Measurements from ENCODE around the gene FBLN1.
"Not testable (repeated sequence)": the region's sequence is repeated elsewhere in the genome, so short reads cannot be mapped to it uniquely, and the experiment has no call there.

The FBLN1 gene

GRCh38 chr22:45502215-45503049, at the start of gene FBLN1:
TSS of gene FBLN1 (plus strand) at chr22:45502883. CDS start at chr22:45502986, 103 bp downstream.
- peak; percentile 30 for DNase-seq (ENCODE audit: low read depth)

GRCh38 chr22:45453764-45454163, 48.9 kb upstream of the FBLN1 start:
- no peak for DNase-seq (ENCODE audit: low read depth)

- peak; percentile 34 for DNase-seq (ENCODE audit: low read depth)
Observed at GRCh38 chr22:45454275-45454674, 48.4 kb upstream of the FBLN1 start.

- DNase-seq (ENCODE audit: low read depth), result no peak
Observed at GRCh38 chr22:45455212-45455611, 47.5 kb upstream of the FBLN1 start.

GRCh38 chr22:45455621-45456020, 47.1 kb upstream of the FBLN1 start:
- no peak for DNase-seq (ENCODE audit: low read depth)

GRCh38 chr22:45456811-45457210, 45.9 kb upstream of the FBLN1 start:
- no peak for DNase-seq (ENCODE audit: low read depth)

GRCh38 chr22:45458532-45458931, 44.2 kb upstream of the FBLN1 start:
- no peak for DNase-seq (ENCODE audit: low read depth)

GRCh38 chr22:45459235-45459634, 43.4 kb upstream of the FBLN1 start:
- DNase-seq (ENCODE audit: low read depth), result no peak

GRCh38 chr22:45460288-45461109, 42.2 kb upstream of the FBLN1 start:
- DNase-seq (ENCODE audit: low read depth), result peak; percentile 90

GRCh38 chr22:45462034-45462655, 40.5 kb upstream of the FBLN1 start:
- no peak for DNase-seq (ENCODE audit: low read depth)

GRCh38 chr22:45463691-45464090, 39.0 kb upstream of the FBLN1 start:
- DNase-seq (ENCODE audit: low read depth), result not testable (repeated sequence)

- no peak for DNase-seq (ENCODE audit: low read depth)
Observed at GRCh38 chr22:45465633-45466032, 37.0 kb upstream of the FBLN1 start.

GRCh38 chr22:45468872-45469271, 33.8 kb upstream of the FBLN1 start:
- DNase-seq (ENCODE audit: low read depth), result peak; percentile 36

- DNase-seq (ENCODE audit: low read depth), result no peak
Observed at GRCh38 chr22:45469281-45470073, 33.2 kb upstream of the FBLN1 start.

- DNase-seq (ENCODE audit: low read depth), result no peak
Observed at GRCh38 chr22:45470871-45471270, 31.8 kb upstream of the FBLN1 start.

- DNase-seq (ENCODE audit: low read depth), result no peak
Observed at GRCh38 chr22:45472426-45472825, 30.3 kb upstream of the FBLN1 start.

GRCh38 chr22:45473626-45474237, 29.0 kb upstream of the FBLN1 start:
- no peak for DNase-seq (ENCODE audit: low read depth)

- peak; percentile 18 for DNase-seq (ENCODE audit: low read depth)
Observed at GRCh38 chr22:45475063-45475747, 27.5 kb upstream of the FBLN1 start.

- no peak for DNase-seq (ENCODE audit: low read depth)
Observed at GRCh38 chr22:45475851-45476514, 26.7 kb upstream of the FBLN1 start.

- DNase-seq (ENCODE audit: low read depth), result peak; percentile 79
Observed at GRCh38 chr22:45476814-45477213, 25.9 kb upstream of the FBLN1 start.

All from amniotic epithelial cell (primary cell).